GM10266 (cell line): ENCODE data around the gene COX5A.
"Not testable (repeated sequence)": the region's sequence is repeated elsewhere in the genome, so short reads cannot be mapped to it uniquely, and the experiment has no call there.

ENCODE experiments used
- DNase-seq: peaks from one replicate; pipeline ENCODE4 v3.0.0; 2012; ENCODE audit errors: extremely low spot score
- TF ChIP-seq, protein P1 (sequence below): IDR thresholded peaks from 2 replicates; pipeline ENCODE4 v1.5.1; 2012; ENCODE audit warnings: mild to moderate bottlenecking, low read depth; ENCODE audit not compliant: control insufficient read depth, insufficient read depth; ENCODE audit errors: missing control alignments

COX5A gene

DNA sequence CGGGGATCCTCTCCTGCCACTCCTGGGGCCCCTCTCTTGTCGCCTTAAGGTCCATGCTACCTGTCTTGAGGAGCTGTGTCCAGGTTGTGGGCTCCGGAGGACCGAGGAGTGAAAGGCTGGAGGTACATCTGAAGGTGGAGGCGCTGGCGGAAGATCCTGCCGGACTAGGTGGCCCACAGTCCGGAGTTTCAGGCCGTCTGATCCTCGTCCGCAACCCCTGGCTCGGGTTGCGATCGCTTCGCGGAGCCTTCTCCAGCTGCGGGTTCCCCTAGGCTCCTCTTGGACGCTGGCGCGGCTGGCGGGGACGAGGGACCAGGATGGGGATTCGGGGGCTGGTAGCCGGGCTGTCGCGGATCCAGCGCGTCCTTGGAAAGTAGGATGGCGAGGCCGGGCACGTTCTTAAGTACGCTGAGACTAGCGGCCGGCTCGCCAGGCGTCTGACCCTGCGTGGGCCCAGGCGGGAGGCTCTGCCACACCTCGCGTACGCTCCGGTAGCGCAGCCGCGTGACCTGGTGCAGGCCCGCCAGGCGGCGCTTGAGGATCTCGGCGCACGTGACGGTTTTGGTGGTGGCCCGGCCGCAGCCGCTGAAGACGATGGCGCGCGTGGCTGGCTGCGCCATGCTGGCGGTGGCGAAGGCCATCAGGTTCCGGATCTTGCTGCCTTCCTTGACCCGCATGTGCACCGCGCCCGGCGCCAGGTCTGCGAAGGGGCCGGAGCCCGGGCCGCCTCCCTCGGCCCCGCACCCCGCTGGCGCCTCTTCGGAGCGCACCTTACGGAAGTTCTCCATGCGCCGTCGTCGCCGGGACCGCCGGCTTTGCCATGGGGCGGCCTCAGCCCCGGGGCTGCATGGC, 18.1 kb upstream of the COX5A start:
- peak; percentile 70 for DNase-seq
- TF ChIP-seq, protein P1, sequence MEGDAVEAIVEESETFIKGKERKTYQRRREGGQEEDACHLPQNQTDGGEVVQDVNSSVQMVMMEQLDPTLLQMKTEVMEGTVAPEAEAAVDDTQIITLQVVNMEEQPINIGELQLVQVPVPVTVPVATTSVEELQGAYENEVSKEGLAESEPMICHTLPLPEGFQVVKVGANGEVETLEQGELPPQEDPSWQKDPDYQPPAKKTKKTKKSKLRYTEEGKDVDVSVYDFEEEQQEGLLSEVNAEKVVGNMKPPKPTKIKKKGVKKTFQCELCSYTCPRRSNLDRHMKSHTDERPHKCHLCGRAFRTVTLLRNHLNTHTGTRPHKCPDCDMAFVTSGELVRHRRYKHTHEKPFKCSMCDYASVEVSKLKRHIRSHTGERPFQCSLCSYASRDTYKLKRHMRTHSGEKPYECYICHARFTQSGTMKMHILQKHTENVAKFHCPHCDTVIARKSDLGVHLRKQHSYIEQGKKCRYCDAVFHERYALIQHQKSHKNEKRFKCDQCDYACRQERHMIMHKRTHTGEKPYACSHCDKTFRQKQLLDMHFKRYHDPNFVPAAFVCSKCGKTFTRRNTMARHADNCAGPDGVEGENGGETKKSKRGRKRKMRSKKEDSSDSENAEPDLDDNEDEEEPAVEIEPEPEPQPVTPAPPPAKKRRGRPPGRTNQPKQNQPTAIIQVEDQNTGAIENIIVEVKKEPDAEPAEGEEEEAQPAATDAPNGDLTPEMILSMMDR, result peak; percentile 50

DNA sequence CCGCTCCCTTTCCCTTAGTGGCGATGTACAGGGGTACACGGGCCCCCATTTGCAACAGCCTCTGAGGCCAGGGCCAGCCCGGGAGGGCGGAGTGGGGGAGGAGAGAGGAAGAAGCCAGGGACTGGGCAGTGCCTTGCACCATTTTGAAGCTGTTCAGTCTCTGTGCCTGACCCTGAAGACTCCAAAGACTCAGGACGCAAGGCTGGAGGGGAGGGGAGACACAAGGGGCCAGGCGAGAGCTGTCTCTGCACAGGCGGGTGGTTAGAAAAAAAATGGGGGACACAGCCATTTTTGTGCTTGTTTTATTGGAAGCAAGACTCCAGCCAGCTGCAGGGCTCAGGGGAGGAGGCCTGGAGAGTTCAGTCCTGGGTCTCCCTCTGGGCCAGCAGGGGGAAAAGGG, 17.1 kb upstream of the COX5A start:
- DNase-seq, result no peak
- TF ChIP-seq, protein P1, result no peak

DNA sequence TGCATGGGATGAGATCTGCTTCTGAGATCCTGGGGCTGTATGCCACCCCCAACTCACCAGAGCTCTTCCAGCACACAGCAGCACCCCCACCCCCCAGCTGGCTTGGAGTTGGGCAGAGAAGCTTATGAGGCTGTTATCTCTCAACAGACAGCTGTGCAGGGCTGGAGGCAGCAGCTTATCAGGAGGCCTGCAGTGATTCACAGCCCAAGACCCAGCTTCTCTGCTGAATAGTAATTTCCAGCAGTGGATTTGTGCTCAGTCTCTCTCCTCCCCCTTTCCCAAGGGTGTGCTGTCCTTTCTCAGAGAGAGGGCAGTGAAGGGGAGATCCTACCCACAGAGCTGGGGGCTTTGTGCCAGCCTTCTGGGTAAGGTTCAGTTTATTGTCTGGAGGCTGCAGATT, 16.6 kb upstream of the COX5A start:
- TF ChIP-seq, protein P1, result no peak
- no peak for DNase-seq

DNA sequence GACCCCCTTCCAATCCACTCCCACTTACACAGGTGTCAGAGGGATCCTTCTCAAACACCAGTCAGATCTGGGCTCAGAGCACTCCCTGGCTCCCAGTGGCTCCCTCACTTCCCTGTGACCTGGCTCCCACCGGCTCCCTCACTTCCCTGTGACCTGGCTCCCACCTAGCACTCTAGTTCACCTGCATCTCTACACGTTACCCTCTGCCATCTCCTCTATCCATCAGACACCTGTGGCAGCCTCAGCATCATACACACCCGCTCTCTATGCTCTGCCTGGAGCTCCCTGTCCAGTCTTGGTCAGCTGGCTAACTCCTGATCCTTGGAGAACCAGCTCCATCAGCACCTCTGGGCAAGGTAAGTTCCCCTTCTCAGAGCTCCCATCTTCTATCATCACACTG, 13.1 kb upstream of the COX5A start:
- TF ChIP-seq, protein P1, result peak; percentile 14
- no peak for DNase-seq

DNA sequence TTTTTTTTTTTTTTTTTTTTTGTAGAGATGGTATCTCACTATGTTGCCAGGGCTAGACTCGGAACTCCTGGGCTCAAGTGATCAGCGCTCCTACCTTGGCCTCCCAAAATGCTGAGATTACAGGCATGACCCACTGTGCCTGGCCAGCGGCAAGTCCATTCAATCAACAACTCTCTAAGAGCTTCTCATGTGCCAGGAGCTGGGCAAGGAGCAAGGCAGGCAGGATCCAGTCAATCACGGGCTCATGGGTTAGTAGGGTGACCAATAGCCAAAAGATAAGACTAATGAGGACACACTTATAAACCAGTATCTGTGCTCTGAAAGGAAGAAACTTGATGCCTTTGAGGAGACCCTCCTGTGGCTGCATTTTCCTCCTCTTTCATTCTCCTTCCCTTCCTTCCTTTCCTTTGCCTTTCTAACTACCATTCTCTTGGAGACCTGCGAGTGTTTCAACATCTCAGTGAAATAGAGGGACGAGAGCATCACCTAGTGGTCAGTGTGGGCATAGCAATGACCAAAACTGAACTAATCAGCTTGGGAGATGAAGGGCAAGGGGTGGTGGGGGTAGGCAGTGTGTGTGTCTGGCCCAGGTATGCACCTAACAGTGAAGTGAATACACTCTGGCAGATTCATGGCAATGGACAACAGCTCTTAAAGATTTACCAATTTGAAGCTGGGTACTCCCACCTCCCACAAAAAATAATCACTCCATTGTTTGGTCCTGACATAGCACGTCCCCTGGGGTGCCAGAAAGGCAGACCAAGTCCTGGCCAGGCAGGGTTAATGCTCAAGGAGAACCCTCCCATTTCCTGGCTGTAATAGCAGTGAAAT, 12.4 kb upstream of the COX5A start:
- TF ChIP-seq, protein P1, result peak; percentile 100
- peak; percentile 72 for DNase-seq

DNA sequence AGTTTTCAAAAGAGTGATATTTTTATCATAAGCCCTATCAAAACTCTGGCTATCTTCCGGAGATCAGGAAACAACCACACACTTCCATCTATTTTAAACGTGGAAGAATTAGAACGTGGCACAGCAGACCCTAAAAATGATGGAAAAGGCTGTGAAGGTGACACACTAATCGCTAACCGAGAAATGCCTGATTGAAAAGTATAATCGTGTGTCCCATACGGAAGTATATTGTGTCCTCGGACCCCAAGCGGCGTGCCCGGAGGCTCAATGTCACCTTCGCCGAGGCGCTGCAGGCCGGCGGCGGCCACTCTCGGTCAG, 642 bp downstream of the COX5A start:
- no peak for DNase-seq
- TF ChIP-seq, protein P1, result no peak

DNA sequence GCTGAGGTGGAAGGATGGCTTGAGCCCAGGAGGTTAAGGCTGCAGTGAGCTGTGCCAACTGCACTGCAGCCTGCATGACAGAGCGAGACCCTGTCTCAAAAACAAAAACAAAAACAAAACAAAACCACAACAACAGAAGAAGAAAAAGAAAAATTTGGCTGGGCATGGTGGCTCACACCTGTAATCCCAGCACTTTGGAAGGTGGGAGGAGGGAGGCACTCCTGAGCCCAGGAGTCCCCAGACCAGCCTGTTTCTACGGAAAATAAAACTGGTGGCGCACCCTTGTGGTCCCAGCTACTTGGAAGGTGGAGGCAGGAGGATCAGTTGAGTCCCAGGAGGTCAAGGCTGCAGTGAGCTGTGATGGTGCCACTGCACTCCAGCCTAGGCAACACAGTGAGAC, 2.7 kb downstream of the COX5A start:
- TF ChIP-seq, protein P1, result peak; percentile 17
- DNase-seq, result not testable (repeated sequence)
